Measurements from ENCODE around the gene MTURN. TPM values are rescaled to one million over a fixed set of nuclear protein-coding genes. Genes with fewer than 3 reads are reported as not detected.

The MTURN gene
- total RNA-seq, 1 donor from 2014 or later = 20.1 TPM

GRCh38 chr7:30112103-30112713 lies 22.6 kb upstream of the MTURN start:
- Mint-ChIP-seq H3K36me3 (ENCODE audit: insufficient read depth) (peaks cover 30% of the 10 kb centered on the region), H3K9me3 (ENCODE audit: low read depth) (peaks cover 20% of the 10 kb centered on the region), H3K27ac (no peak overlapping the region), H3K4me1 (ENCODE audit: low read depth) (no peaks in the 10 kb centered on the region), H3K4me3 (ENCODE audit: low read depth) (no peak overlapping the region), H3K27me3 (no peaks in the 10 kb centered on the region)
- TF ChIP-seq CTCF (IDR thresholded peaks at IDR 0.05; ENCODE audit: unreplicated experiment) = no peak
- no peak for DNase-seq (ENCODE audit: low spot score, unreplicated experiment)

GRCh38 chr7:30113144-30113543 lies 21.6 kb upstream of the MTURN start:
- H3K27ac Mint-ChIP-seq = no peak overlapping the region
- peaks cover 20% of the 10 kb centered on the region for H3K9me3 Mint-ChIP-seq (ENCODE audit: low read depth)
- H3K4me3 Mint-ChIP-seq (ENCODE audit: low read depth) = no peak overlapping the region
- H3K36me3 Mint-ChIP-seq (ENCODE audit: insufficient read depth) = peaks cover 30% of the 10 kb centered on the region
- TF ChIP-seq CTCF (IDR thresholded peaks at IDR 0.05; ENCODE audit: unreplicated experiment) = no peak
- no peak for DNase-seq (ENCODE audit: low spot score, unreplicated experiment)
- no peaks in the 10 kb centered on the region for H3K4me1 Mint-ChIP-seq (ENCODE audit: low read depth)
- no peaks in the 10 kb centered on the region for H3K27me3 Mint-ChIP-seq

- H3K36me3 Mint-ChIP-seq (ENCODE audit: insufficient read depth) = peaks cover 26% of the 10 kb centered on the region
- no peak for DNase-seq (ENCODE audit: low spot score, unreplicated experiment)
- no peak overlapping the region for H3K4me3 Mint-ChIP-seq (ENCODE audit: low read depth)
- H3K4me1 Mint-ChIP-seq (ENCODE audit: low read depth) = no peaks in the 10 kb centered on the region
- TF ChIP-seq CTCF (IDR thresholded peaks at IDR 0.05; ENCODE audit: unreplicated experiment) = no peak
- H3K27ac Mint-ChIP-seq = no peak overlapping the region
- peaks cover 20% of the 10 kb centered on the region for H3K9me3 Mint-ChIP-seq (ENCODE audit: low read depth)
- H3K27me3 Mint-ChIP-seq = no peaks in the 10 kb centered on the region
Observed at GRCh38 chr7:30114536-30115238, 20.1 kb upstream of the MTURN start.

- no peak for TF ChIP-seq CTCF (IDR thresholded peaks at IDR 0.05; ENCODE audit: unreplicated experiment)
- H3K9me3 Mint-ChIP-seq (ENCODE audit: low read depth) = peaks cover 16% of the 10 kb centered on the region
- H3K36me3 Mint-ChIP-seq (ENCODE audit: insufficient read depth) = peaks cover 23% of the 10 kb centered on the region
- no peak for DNase-seq (ENCODE audit: low spot score, unreplicated experiment)
- no peak overlapping the region for H3K4me3 Mint-ChIP-seq (ENCODE audit: low read depth)
- H3K27me3 Mint-ChIP-seq = no peaks in the 10 kb centered on the region
- H3K4me1 Mint-ChIP-seq (ENCODE audit: low read depth) = no peaks in the 10 kb centered on the region
- no peak overlapping the region for H3K27ac Mint-ChIP-seq
Observed at GRCh38 chr7:30115709-30116297, 19.0 kb upstream of the MTURN start.

- peak overlapping the region; percentile 28 for H3K27ac Mint-ChIP-seq
- no peaks in the 10 kb centered on the region for H3K27me3 Mint-ChIP-seq
- peaks cover 16% of the 10 kb centered on the region for H3K9me3 Mint-ChIP-seq (ENCODE audit: low read depth)
- H3K36me3 Mint-ChIP-seq (ENCODE audit: insufficient read depth) = peaks cover 20% of the 10 kb centered on the region
- H3K4me3 Mint-ChIP-seq (ENCODE audit: low read depth) = no peak overlapping the region
- H3K4me1 Mint-ChIP-seq (ENCODE audit: low read depth) = no peaks in the 10 kb centered on the region
- no peak for TF ChIP-seq CTCF (IDR thresholded peaks at IDR 0.05; ENCODE audit: unreplicated experiment)
- no peak for DNase-seq (ENCODE audit: low spot score, unreplicated experiment)
Observed at GRCh38 chr7:30116771-30117170, 18.0 kb upstream of the MTURN start.

Data from progenitor cell of endocrine pancreas (in vitro differentiated cells).